Brain microvascular endothelial cell (primary cell): ENCODE results near the gene ALDH5A1.

ENCODE experiments used
- DNase-seq: peaks from one replicate; pipeline ENCODE4 v3.0.0-alpha.2; 2020
- H3K27ac ChIP-seq: fragments of 250-450 bp; sonication (Bioruptor Pico); 2 replicates; pipeline ENCODE4 v1.5.1; 2020; ENCODE audit warnings: mild to moderate bottlenecking, moderate library complexity
- H3K27me3 ChIP-seq: fragments of 250-450 bp; sonication (Bioruptor Pico); replicated peaks from 2 replicates; pipeline ENCODE4 v1.5.1; 2020; ENCODE audit warnings: mild to moderate bottlenecking
- H3K36me3 ChIP-seq: fragments of 250-450 bp; sonication (Bioruptor Pico); replicated peaks from 2 replicates; pipeline ENCODE4 v1.5.1; 2020; ENCODE audit warnings: mild to moderate bottlenecking
- H3K4me3 ChIP-seq: 2 replicates; pipeline ENCODE4 v1.5.1; 2011; ENCODE audit warnings: low read depth, mild to moderate bottlenecking, control low read depth, low read length, moderate library complexity
- CTCF ChIP-seq: IDR thresholded peaks from 2 replicates; pipeline ENCODE4 v1.5.1; 2011; ENCODE audit warnings: low read depth, mild to moderate bottlenecking, moderate library complexity, low read length, control low read depth, inconsistent platforms; ENCODE audit errors: missing control alignments
- in situ Hi-C: cut with HindIII; loops from 2 replicates; pipeline ENCODE4 v1.10.0; 2017; ENCODE audit warnings: low sequenced_read_pairs, low pct_ligation_motif_present

The ALDH5A1 gene

GRCh38 chr6:24489470-24489869 is 5.3 kb upstream of the ALDH5A1 start, which contains the start of gene GPLD1:
GPLD1 (minus strand) TSS chr6:24489578; CDS start chr6:24489511, 67 bp downstream.
- no peak for DNase-seq
- no peak within 1 kb of the TSS for H3K27ac ChIP-seq
- no peak within 1 kb of the TSS for H3K4me3 ChIP-seq
- TF ChIP-seq CTCF, result no peak
- no peaks in the 10 kb centered on the region for H3K27me3 ChIP-seq
- in situ Hi-C loops, result no loop called here
- no peaks in the 10 kb centered on the region for H3K36me3 ChIP-seq

- in situ Hi-C loops, result no loop called here
Measured at GRCh38 chr6:24489881-24490280, 4.9 kb upstream of the ALDH5A1 start.

GRCh38 chr6:24490948-24491347 is 3.8 kb upstream of the ALDH5A1 start:
- no peak for TF ChIP-seq CTCF
- H3K4me3 ChIP-seq, result no peak overlapping the region
- H3K27me3 ChIP-seq, result no peaks in the 10 kb centered on the region
- DNase-seq, result no peak
- in situ Hi-C loops, result no loop called here
- no peak overlapping the region for H3K27ac ChIP-seq
- no peaks in the 10 kb centered on the region for H3K36me3 ChIP-seq

More at GRCh38 chr6:24489881-24490280, 4.9 kb upstream of the ALDH5A1 start:
- no peak overlapping the region for H3K4me3 ChIP-seq
- H3K27me3 ChIP-seq, result no peaks in the 10 kb centered on the region
- no peak overlapping the region for H3K27ac ChIP-seq
- DNase-seq, result no peak
- H3K36me3 ChIP-seq, result no peaks in the 10 kb centered on the region
- no peak for TF ChIP-seq CTCF

- TF ChIP-seq CTCF, result peak; percentile 72
- no peak overlapping the region for H3K4me3 ChIP-seq
- H3K27me3 ChIP-seq, result no peaks in the 10 kb centered on the region
- no peaks in the 10 kb centered on the region for H3K36me3 ChIP-seq
- no peak for DNase-seq
- in situ Hi-C loops, result no loop called here
- H3K27ac ChIP-seq, result no peak overlapping the region
Measured at GRCh38 chr6:24492475-24492874, 2.3 kb upstream of the ALDH5A1 start.

GRCh38 chr6:24493945-24494820 is 586 bp upstream of the ALDH5A1 start:
- Histone ChIP-seq H3K4me3 (peak overlapping the region; percentile 64), H3K27me3 (no peaks in the 10 kb centered on the region), H3K27ac (no peak overlapping the region), H3K36me3 (no peaks in the 10 kb centered on the region)
- in situ Hi-C loops, result no loop called here
- no peak for TF ChIP-seq CTCF
- DNase-seq, result no peak
